G401 (cell line): Measurements from ENCODE around the gene CDC6. TPM values are rescaled to one million over a fixed set of nuclear protein-coding genes. Genes with fewer than 3 reads are reported as not detected.
A peak's percentile ranks its signal among the peaks of the same experiment; 100 is the strongest.

ENCODE experiments used
- DNase-seq: peaks from one replicate; pipeline ENCODE4 v3.0.0-alpha.2; 2015; ENCODE audit warnings: low spot score
- in situ Hi-C: cut with HindIII; loops from 2 replicates; pipeline ENCODE4 v1.10.0; 2016; ENCODE audit warnings: low sequenced_read_pairs, mixed read lengths
- total RNA-seq: library from RNA; depleted of rRNA; stranded (reverse); fragments of >200 nt; shearing (Covaris generic); gene quantifications from 2 replicates; pipeline ENCODE4 v1.2.3, GENCODE V29; 2014

CDC6 gene
- total RNA-seq, 1 experiment from 2014 or later: 53.5 TPM

- in situ Hi-C loops: loop anchor here (25.0 kb wide), 1 partner anchor 256 kb away; the partner anchor contains the start of genes MED24 and THRA
- peak; percentile 98 for DNase-seq
These were observed 30.5 kb downstream of the CDC6 start for GRCh38 chr17:40317880-40318829.

GRCh38 chr17:40318830-40319391 is 31.2 kb downstream of the CDC6 start:
- no peak for DNase-seq
- in situ Hi-C loops: loop anchor here (25.0 kb wide), 1 partner anchor 257 kb away; the partner anchor contains the start of genes MED24 and THRA

- in situ Hi-C loops: loop anchor here (25.0 kb wide), 1 partner anchor 258 kb away; the partner anchor contains the start of genes MED24 and THRA
- no peak for DNase-seq
These were observed 32.2 kb downstream of the CDC6 start for GRCh38 chr17:40319651-40320540.

DNA sequence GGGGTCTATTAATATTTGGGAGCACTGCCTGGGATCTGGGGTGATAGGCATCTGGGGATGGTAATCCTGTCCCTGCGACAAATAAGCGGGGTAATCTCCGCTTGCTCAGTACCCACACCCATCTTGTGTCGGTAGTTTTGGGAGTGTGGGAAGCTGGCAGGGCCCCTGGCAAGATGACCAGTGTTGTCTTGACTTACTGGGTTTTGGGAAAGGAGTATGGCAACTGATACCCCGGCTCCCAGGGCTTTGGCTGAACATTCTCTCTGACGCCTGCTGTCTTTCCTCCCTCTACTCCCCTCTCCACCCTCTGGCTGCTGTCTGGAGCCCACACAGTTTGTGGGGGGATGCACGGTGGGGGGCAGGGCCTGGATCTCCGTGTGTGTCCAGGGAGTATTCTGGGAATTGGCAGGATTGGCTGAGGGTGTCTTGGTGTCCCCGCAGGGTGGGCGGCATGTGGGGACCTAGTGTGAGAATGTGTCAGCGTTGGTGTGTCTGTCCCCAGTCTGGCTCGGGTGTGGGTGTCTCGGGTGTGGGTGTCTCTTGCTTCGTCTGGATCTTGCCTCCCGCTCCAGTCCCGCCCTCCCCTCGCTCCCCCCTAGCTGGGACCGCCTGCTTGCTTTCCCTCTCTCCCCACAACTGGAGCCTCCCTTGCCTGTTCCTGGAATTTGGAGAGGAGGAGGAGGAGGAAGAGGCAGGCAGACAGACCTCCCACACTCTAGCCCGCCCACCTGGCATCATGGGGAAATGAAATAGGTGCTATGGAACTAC is 33.3 kb downstream of the CDC6 start:
- no peak for DNase-seq
- in situ Hi-C loops: loop anchor here (25.0 kb wide), 1 partner anchor 259 kb away; the partner anchor contains the start of genes MED24 and THRA

DNA sequence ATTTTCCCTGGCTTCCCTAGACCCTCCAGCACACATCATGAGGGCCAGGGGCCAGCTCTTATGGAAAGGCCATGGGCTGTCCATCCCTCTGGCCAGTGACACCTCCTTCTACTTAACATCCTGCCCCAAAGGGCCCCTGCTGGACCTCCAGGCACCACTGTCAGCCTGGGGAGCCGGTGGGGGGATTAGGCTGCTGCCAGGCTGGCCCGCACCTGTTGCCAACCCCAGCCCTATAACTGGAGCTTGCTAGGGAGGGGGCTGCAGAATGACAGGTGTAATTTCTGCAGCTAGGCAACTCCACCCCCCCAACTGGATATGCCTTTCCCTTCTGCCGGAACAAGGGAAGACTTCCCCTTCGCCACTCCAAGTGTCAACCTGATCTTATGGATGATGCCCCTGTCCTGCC is 33.8 kb downstream of the CDC6 start:
- DNase-seq: no peak
- in situ Hi-C loops: loop anchor here (25.0 kb wide), 1 partner anchor 259 kb away; the partner anchor contains the start of genes MED24 and THRA

DNA sequence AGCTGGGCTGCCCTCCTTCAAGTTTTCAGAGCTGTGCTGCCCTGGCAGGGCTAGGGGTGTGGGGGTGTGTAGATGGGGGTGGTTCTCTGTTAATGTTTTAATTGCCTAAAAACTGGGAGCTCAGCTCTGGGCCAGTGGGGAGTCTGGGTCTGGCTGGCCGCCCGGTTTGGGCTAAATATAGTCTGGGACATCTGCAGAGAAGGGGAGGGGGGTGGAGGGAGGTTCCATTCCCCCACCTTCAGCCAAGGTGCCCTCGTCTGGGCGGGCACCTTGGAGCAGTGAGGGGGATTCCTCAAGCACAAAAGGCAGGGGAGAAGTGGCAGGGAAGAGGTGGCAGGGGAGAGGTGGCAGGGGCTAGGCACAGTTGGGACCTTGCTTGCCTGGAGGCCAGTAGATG is 34.3 kb downstream of the CDC6 start:
- peak; percentile 90 for DNase-seq
- in situ Hi-C loops: loop anchor here (25.0 kb wide), 1 partner anchor 260 kb away; the partner anchor contains the start of genes MED24 and THRA

DNA sequence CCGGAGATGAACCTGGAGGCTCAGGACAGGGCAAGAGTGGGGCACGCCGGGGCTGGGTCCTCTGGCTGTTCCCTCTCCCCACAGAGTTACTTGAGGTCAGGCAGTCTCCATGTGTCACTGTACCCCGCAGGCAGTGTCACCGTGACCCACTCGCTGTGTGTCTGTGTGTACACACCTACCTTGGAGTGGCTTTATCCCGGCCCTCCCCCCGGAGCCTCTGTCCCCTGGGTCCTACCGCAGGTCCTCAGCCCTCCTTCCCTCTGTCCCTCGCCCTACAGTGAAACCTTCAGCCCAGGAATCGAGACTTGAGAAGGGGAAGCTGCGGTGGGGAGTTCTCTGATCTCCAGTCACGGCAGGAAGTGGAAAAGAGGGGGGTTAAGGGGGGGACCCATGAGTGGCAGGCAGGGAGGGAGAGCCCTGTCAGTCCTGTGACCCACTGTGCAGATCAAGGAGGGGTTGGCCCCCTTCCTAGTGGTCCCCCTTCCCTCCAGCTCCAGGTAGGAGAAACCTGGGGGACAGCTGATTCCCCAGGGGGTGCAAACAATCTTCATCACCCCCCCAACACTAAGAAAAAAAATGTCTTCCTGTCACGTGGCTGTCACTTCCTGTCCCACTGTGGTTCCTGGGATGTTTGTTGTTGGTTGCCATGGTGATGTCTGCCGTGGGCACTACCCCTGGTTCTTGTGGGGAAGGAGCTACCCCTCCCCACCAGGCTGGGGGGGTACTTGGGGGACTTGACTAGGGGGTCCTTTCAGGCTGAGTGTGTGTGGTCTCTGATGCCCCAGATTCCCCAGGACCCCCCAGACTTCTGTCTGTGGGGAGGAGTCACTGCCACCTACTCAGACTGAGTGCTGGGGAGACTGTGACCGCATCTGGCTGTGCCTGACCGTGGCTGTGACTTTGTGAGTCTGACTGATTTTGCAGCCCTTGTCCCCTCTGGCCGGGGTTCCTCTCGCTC is 35.0 kb downstream of the CDC6 start:
- in situ Hi-C loops: loop anchor here (25.0 kb wide), 1 partner anchor 260 kb away; the partner anchor contains the start of genes MED24 and THRA
- no peak for DNase-seq

DNA sequence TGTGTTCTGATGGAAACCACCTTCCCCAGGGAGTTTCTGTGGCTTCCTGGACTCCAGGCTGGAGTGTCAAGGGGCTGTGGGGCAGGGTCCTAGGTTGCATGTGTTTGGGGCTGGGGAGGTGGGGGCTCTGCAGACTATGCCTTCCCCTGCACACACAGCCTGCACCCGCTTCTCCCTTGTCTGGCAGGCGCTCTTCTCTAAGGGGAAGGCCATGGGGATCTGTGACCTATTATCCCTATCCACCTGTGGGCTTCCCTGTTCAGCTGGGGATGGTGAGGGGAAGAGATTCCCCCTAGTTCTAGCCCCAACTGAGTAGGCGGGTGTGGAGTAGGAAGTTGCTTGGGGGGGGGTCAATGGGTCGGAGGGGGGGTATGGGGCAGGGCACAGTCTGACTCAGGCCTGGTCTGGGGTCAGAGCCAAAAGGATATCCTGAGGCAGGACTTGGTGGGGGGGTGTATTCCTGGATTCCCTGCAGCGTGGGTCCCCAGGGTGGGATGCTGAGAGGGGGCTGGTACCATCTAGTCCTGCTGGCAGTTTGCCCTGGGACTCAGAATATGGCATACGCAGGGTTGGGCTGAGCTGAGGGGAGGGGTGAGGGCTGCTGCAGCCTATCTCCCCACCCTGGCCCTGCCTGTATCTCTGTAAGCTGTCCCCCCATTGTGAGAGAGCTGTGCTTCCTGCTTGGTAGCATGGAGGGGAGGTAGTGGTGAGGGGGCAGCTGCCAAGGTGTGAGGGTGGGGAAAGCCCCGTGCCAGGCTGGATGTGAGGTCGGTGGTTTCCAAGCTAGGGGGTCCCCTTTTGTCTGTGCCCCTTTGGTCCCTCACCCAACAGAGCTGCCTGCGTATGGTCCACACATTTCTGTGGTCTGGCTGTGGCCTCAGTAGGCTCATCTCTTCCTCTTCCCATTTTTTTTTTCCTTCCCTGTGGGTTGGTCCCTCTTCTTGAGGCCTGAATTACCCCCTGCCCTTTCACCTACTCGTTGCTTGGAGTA is 36.0 kb downstream of the CDC6 start:
- no peak for DNase-seq
- in situ Hi-C loops: loop anchor here (25.0 kb wide), 1 partner anchor 261 kb away; the partner anchor contains the start of genes MED24 and THRA

- no peak for DNase-seq
- in situ Hi-C loops: no loop called here
These were observed 37.7 kb downstream of the CDC6 start for GRCh38 chr17:40325156-40326013.

DNA sequence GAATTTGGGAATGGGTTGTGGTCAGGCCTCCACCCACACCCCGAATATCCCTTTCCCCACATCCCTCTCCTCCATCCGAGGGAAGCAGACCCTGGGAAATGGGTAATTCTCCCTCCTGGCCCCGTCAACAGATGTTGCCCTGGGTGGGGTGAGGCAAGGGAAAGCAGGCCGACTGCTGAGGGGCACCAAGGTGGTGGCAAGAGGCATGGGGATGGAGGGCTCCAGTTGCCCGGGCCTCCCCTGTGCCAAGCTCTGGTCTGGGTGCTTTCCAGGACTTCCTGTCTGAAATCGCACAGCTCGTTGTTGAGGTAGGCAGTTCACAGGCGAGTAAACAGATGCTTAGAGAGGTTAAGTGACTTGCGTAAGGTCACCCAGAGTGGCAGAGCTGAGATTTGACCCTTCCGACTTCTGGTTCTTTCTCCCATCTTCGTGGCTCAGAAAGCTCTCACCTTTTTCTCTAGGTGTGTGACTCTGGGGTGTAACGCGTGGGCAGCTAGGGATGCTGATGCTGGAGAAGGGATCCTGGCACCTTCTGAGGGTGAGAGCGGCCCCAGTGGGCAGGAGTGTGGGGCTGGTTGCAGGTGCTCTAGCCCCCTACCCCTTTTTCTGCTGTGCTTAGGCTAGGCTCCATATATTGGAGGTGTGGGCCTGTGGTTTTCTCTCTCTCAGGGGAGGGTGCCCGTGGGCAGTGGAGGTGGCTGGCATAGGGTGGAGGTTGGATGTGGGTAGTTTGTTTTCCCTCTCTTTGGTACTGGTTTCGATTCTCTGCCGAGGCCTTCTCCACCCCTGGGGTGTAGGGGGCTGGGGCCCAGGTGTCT is 38.5 kb downstream of the CDC6 start:
- no peak for DNase-seq
- in situ Hi-C loops: no loop called here

- no peak for DNase-seq
- in situ Hi-C loops: no loop called here
These were observed 39.1 kb downstream of the CDC6 start for GRCh38 chr17:40326832-40327199.

DNA sequence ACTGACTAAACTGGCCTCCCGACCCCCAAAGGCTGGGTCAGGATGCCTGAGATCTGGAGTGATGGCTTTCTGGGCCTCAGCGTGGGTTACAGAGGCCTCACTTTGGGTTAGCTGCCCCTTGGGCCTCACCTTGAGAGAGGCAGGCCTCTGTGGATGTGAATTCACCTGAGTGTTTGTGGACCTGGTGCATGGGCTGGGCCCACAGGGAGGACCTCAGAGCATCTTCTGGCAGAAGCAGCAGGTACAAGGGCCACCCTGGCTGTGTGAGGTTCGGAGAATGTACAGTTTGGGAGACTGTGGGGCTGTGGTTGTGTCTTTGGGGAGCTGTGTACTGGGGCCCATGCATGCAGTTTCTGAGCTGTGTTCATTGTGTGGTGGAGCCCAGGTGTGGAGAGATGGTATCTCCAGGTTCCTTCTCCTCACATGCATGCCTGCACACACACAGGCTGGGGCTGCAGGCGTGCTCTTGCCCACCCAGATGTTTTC is 39.6 kb downstream of the CDC6 start:
- in situ Hi-C loops: no loop called here
- DNase-seq: no peak

GRCh38 chr17:40327735-40328385 is 40.2 kb downstream of the CDC6 start:
- DNase-seq: no peak
- in situ Hi-C loops: no loop called here

GRCh38 chr17:40328386-40328766 is 40.7 kb downstream of the CDC6 start:
- no peak for DNase-seq
- in situ Hi-C loops: no loop called here
